GM12801 (cell line): ENCODE measurements around the gene MTPN.

Experiments used
- TF ChIP-seq, protein P1 (sequence below): IDR thresholded peaks from one replicate; pipeline ENCODE4 v1.5.1; 2011; ENCODE audit warnings: control low read depth; ENCODE audit not compliant: insufficient read length; ENCODE audit errors: extremely low read depth

Gene MTPN

DNA sequence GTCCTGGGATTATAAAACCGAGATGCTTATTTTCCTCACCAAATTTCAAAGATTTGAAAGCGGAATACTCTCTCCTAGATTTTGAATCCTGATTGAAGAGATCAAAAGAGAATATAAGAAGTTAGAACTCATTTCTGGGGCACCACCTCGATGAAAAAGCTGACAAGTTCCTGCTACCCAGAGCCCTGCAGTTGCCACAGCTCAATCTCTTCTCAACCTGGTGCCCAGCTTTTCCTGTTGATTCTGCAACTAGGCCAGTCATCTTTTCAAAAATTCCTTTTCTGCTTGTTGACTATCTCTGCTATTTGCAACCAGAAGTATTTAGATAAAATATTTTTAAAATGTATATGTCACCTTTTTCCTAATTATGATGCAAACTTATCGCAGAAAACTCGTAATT lies 45.0 kb downstream of the MTPN start:
- TF ChIP-seq, protein P1, sequence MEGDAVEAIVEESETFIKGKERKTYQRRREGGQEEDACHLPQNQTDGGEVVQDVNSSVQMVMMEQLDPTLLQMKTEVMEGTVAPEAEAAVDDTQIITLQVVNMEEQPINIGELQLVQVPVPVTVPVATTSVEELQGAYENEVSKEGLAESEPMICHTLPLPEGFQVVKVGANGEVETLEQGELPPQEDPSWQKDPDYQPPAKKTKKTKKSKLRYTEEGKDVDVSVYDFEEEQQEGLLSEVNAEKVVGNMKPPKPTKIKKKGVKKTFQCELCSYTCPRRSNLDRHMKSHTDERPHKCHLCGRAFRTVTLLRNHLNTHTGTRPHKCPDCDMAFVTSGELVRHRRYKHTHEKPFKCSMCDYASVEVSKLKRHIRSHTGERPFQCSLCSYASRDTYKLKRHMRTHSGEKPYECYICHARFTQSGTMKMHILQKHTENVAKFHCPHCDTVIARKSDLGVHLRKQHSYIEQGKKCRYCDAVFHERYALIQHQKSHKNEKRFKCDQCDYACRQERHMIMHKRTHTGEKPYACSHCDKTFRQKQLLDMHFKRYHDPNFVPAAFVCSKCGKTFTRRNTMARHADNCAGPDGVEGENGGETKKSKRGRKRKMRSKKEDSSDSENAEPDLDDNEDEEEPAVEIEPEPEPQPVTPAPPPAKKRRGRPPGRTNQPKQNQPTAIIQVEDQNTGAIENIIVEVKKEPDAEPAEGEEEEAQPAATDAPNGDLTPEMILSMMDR: no peak

GRCh38 chr7:135930565-135931461 lies 46.3 kb downstream of the MTPN start:
- TF ChIP-seq, protein P1: no peak

- TF ChIP-seq, protein P1: no peak
These were observed 47.4 kb downstream of the MTPN start for GRCh38 chr7:135929722-135930141.

GRCh38 chr7:135929249-135929648 lies 47.9 kb downstream of the MTPN start:
- TF ChIP-seq, protein P1: no peak

GRCh38 chr7:135928136-135928535 lies 49.0 kb downstream of the MTPN start:
- TF ChIP-seq, protein P1: no peak

DNA sequence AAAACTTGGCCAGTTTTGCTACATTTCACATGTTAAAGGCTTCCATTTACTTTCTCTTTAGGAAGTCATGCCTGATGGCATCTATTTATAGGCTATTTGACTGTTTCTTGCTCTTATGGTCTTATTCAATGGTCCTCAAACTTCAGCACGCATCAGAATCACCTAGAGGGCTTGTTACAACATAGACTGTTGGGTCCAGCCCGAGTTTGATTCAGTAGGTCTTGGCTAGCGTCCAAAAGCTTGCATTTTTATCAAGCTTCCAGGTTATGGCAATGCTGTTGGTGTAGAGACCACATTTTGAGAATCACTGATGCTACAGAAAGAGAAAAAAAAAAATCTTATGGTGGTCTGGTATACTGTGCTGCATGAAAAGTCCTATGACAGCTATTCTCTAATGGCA lies 51.9 kb downstream of the MTPN start:
- TF ChIP-seq, protein P1: no peak

GRCh38 chr7:135924302-135924701 lies 52.9 kb downstream of the MTPN start:
- TF ChIP-seq, protein P1: no peak
